NOMO-1 treated with dmso at 0.1 percent for 144 hours (cell line): ENCODE data around the gene HPDL.

Experiments used
- DNase-seq: peaks from one replicate; lab custom pipeline; 2025; ENCODE audit not compliant: unreplicated experiment; lab: John Stamatoyannopoulos, UW

HPDL gene

DNA sequence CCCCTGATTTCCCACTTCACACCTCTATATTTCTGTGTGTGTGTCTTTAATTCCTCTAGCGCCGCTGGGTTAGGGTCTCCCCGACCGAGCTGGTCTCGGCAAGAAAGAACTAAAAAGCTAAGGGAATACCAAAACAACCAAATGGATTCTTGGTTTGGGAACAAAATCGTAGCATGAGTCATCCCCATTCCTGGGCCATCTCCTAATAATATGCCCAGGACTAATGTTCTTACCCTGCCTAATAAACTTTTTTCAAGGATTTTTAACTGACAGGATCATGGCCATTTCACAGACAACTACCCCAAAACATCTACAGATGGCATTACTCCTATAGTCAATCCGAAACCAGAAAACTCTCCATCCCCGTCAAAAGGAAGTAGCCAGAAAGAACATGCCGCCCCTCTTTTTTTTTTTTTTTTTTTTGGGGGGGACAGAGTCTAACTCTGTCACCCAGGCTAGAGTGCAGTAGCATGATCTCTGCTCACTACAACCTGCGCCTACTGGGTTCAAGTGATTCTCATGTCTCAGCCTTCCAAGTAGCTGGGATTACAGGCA, 4.1 kb upstream of the HPDL start:
- no peak for DNase-seq

DNA sequence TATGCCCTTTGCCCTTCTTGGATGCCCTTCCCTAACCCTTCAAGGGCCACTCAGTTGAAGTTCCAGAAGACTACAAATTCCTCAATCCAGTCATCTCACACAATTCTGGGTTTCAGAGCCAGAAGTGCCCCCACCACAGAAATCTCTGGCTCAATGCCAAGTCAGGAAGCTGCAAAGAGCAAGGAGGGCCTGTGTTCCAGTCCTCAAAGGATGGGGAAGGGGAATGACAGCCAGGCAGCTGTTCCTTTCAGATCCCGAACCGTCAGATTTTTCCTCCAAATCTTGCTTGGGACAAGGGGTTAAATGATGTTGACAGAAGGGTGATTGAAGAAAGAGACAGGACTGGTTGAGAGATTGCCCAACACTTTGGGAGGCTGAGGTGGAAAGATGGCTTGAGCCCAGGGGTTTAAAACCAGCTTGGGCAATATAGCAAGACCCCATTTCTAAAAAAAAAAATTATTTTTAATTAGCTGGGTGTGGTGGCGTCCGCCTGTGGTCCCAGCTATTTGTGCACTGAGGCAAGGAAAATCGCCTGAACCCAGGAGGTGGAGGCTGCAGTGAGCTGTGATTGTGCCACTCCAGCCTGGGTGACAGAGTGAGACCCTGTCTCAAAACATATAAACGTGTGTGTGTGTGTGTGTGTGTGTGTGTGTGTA, 716 bp upstream of the HPDL start:
- DNase-seq = no peak

DNA sequence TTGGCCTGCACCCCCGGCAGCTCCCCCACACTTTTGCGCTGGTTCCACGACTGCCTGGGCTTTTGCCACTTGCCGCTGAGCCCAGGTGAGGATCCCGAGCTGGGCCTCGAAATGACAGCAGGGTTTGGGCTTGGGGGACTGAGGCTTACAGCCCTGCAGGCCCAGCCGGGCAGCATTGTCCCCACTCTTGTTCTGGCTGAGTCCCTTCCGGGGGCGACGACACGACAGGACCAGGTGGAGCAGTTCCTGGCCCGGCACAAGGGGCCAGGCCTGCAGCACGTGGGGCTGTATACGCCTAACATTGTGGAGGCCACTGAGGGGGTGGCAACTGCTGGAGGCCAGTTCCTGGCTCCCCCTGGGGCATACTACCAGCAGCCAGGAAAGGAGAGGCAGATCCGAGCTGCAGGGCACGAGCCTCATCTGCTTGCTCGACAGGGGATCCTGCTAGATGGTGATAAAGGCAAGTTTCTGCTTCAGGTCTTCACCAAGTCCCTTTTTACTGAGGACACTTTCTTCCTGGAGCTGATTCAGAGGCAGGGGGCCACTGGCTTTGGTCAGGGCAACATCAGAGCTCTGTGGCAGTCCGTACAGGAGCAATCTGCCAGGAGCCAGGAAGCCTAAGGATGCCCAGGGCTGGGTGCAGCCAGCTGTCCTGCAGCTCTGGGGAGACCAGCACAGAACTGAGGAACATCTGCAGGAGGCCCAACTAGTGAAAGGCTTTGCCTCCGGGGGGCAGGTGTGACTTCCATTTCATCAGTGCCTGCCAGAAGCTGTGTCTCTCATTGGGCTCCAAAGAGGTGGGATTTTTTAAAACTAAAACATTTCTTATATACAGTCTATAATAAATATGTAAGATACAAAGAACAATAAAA, 1.2 kb downstream of the HPDL start:
- no peak for DNase-seq

DNA sequence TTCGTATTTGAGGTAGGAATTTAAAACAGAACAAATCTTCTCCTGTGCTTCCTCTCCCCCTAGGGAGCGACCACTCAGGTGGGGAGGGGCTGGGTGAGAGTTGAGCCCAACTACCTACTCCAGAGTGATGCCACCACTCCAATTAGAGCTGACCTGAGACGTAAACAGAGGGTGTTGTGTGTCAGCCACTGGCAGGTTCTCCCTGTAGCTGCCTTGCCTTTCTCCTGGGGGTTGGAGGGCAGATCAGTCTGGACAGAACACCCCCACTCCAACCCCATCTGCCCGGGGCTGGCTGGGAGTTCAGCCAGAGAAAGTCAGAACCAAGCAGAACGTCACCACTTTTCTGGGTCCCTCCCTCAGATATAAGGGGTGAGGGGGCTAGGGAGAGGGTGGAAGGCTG, 2.0 kb downstream of the HPDL start:
- no peak for DNase-seq

DNA sequence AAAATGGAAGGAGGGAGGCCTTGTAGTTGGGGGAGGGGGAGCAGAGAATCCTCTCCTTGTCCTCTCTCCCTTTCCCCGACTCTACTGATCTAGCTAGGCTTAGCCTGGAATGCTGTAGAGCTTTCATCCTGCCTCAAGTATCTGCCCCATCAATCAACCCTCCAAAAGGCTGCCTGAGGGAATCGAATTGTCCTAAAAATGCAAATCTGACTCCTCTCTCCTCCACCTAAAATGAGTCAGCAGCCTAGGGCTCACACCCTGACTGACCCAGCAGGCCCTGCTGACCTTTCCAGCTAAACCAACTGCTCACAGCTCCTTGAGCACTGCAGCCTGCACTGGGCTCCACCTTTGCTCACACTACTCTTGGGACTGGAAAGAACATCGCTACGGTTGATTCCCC, 2.8 kb downstream of the HPDL start:
- no peak for DNase-seq

DNA sequence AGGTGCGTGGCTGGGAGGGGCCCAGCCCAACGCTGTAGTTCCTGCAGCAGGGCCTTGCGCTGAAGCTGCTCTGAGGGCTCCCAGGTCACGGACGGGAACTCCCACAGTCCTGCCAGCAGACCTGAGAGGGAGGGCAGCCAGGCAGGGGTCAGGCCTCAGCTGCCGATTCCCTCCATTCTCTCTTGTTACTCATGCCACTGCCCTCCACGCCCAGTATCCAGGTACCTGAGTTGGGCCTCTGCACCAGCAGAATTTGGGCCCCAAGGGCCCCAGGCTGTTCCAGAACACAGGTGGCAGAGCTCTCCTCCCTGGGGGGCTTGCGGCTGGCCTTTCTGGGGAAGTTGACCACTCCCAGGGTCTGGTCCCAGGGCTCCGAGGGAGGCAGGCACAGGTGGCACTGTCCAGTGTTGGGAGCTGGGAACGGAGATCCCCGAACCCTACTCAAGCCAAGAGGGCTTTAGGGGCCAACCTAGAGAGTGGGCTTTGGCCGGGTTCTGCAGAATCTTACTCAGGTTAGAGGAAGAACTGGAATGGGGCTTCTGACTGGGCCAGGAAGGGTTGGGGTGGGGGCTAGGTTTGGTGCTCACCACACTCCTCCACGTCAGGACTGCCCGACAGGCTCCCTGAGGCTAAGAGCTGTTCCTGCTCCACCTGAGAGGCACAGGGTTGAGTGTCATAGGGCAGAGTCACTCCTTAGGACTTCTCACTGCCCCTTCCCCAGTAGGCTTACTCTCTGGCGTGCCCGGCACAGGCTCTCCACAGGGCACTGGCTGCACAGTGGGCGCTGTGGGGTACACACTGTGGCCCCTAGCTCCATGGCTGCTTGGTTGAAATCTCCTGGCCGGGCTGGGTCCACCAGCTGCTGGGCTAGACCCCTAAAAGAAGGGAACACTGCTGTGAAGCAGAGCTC, 5.0 kb downstream of the HPDL start:
- DNase-seq = no peak

DNA sequence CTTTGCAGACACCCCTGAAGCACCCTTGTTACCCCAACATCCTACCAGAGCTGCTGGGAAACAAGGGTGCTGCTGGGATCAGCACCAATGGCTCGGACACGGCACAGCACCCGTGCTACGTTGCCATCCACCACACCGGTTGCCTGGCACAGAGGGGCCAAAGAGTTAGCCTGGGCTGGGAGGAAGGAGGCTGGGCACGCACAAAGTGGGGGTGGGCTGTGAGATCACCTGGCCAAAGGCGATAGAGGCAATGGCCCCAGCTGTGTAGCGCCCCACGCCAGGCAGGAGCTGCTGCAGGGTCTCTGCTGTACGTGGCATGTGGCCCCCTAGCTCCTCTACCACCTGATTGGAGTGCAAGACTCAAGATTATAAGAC, 5.6 kb downstream of the HPDL start:
- DNase-seq = no peak

DNA sequence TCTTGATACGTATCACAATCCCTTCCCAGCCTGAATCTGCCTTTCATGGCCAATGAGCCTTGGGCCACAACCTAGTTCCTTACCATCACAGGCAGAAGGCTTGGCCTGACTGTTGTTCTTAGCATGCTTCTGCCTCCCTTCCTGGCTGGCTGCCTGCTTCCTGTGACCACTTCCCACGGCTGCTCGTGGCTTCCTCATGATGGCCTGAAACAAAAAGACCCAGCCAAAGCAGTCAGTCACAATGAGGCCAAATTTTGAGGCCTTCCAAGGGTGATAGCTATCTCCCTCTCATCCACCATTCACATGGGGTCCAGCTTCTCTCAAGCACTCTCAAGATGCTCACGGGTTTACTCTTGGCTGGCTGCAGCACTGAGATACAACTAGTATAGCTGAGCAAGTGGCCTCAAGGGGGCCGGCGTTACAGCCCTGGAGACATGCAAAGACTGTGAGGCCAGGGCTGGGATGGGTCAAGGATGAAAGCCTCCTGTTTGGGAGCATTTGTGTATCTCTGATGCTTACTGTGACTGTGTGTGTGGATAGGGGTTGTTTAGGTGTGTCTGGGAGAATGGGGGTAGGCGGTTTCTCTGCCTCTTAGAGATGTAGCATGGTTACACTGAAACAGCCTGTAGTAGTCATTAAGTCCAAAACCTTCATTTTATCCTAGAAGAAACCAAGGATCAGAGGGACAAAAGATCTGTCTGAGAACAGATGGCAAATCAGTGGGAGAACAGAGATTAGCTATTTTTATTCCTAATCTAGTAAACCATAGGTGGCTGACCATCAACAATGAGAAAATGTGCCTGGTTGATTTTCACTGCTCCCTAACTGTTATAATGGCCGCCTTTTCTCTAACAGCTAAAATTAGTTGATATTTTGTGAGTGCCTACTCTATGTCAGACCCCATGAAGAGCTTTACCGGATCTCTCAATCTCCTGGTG, 7.9 kb downstream of the HPDL start:
- no peak for DNase-seq

DNA sequence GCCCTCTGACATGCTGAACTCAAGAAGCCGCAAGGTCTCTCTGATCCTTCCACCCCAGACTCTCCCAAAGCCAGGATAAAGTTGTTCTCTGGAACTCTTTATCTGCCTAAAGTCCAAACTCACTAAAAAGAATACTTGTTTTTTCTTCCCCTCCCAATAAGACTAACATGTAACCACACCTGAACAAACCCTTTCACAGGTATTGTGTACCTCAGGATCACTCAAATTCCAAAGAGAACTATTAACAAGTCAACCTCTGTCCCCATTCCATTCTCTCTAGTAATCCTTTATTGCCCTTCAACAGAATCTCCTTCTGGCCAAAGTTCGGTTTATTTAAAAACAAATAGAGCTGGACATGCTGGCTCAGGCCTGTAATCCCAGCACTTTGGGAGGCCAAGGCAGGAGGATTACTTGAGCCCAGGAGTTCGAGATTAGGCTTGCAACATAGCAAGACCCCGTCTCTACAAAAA, 9.2 kb downstream of the HPDL start:
- no peak for DNase-seq

DNA sequence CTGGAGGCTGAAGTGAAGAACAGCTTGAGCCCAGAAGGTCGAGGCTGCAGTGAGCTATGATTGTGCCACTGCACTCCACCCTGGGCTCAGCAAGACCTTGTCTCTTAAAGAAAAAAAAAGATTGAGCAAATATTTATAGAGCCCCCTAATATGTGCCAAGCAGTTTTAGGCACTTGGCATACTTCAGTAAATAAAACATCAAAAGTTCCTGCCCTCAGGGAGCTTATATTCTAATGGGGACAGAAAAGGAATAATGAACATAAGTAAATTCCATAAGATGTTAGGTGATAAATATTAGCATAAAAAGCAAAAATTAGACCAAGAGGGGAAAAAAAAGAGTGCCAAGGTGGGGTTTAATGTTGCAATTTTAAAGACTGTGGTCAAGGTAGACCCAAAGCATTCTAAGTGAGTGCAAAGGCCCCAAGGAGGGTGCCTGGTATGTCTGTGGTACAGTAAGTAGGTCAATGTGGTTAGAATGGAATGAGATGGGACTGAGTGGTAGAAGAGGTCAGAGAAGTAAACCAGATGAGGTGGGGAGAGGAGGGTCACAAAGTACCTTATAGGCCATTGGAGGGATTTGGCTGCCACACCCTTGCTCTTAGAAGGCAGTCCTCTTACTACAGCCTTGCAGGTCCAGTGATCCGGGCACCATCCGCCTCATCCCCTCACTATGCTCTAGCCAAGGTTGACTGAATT, 11.1 kb downstream of the HPDL start:
- DNase-seq = no peak

DNA sequence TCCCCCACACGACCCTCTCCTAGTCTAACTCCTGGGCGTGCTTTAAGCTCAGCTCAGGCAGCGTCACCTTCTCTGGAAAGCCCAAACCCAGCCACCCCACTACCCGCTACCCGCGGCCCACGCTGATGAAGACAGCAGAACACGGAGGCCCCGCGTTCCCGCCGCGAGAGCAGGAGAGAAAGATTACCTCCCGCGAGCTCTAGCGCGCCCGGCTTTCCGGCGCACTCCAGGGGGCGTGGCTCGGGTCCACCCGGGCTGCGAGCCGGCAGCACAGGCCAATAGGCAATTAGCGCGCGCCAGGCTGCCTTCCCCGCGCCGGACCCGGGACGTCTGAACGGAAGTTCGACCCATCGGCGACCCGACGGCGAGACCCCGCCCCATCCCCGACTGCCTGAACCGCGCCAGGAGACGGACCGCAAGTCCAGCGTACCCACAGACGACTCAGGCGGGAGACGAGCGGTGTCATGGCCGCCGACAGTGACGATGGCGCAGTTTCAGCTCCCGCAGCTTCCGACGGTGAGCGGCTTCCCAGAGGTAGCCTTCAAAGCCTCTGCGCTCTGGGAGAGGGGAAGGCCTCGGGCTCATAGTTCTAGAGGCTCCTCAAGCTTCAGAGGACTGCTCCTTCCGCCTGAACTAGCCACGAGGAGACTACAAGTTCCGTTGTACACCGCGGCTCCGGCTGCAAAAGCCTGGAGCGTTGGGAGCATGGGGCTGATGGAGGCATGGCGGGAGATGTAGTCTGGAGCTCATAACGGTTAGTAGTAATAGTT, 13.3 kb downstream of the HPDL start, which contains the start of the genes MUTYH and TOE1:
Gene MUTYH, minus strand, starts transcription at position 652 of the 770 bp plus-strand sequence. CDS start 5,935 bp downstream, outside the sequence.
Gene TOE1, plus strand, starts transcription at position 382 of the 770 bp plus-strand sequence. Its CDS starts 83 bp downstream, at position 465.
- peak; percentile 93 for DNase-seq

DNA sequence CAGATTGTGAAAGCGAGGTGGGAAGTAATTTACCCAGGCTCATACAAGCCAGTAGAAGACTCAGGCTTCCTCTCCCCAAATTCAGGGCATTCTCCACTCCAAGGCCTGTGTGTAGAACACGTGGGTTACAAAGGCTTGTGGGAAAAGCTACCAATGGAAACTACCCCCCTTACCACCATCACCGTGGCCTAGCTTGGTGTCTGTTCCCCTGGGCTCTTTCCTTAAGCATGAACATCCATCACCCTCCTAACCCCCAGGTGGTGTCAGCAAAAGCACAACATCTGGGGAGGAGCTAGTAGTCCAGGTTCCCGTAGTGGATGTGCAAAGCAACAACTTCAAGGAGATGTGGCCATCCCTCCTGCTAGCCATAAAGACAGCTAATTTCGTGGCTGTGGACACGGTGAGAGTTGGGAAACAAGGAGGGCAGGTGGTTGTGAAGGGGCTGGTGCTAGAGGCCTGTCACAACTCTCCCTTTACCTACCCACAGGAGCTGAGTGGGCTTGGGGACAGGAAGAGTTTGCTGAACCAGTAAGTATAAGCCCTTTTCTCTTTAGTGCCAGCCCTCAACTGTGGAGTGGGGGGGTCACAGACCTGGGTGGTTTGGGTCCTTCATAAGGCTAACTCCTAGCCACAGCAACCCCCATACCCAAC, 14.2 kb downstream of the HPDL start:
- no peak for DNase-seq

DNA sequence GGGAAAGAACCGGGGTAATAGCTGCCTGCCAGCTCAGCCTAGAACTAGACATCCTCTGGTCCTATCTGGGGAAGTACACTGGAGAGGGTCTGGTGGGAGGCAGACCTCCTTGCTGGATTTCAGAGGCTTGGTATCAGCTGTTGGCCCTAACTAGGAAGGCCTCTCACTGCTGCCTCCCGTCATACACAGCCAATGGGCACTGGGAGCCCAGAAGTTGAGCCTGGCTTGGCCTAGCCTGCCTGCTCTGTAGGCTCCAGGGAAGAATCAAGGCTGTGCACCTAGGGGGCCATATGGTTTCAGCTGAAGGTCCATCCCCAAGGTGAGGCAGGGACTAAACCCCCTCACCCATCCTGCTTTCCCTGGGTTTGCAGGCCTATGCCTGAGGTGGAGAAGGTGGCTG, 17.8 kb downstream of the HPDL start:
- DNase-seq = no peak

DNA sequence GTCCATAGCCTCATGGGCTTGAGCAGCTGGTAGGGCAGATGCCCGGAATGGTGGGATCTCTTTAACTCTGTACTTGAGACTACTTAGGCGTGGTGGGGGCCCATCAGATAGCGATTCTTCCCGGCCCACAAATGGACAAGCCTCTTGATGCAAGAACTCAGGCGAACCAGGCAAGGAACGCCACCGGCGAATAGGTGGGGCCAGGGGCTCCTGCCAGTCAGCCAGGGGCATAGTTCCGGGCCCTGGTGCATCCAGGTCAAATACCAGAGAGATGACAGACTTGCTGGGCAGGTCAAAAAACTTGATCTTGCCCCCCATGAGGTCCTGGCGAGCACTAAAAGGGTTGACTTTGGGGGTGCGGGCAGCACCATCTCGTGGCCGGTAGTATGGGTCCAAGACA, 18.3 kb downstream of the HPDL start:
- DNase-seq = no peak

DNA sequence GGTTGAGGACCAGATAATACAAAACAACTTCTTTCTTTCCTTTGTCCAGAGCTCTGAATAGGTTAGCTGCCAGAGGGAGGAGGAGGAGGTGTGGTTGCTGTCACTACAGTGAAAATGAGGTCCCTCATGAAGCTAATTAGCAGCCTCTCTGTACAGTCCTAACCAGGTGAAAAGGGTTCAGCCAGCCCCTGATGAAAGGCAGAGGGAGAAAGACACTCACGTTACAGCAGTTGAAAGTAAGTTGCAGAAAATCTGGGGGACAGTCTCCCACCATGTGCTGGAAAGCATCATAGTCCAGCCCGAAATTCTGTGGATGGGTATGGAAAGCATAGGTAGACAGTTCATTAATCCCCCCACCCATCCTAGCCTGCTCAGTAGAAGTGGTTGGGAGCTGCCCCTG, 19.8 kb downstream of the HPDL start:
- DNase-seq = no peak

DNA sequence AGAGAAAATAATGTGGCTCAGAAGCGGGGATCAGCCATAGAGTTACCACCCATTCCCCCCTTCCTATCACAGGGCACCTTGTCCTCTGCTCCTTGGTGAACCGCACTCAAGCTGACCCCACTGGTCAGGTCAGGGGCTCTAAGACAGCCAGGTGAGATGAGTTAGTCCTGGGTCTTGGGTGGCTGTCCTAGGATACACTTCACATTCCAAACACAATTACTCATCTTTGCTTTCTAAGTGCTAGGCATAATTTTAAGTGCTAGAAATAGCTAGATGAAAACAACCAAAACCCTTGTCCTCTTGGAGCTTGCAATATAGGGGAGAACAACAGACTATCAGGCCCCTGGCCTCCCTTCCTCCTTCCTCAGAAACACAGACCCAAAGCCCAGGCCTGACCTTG, 21.3 kb downstream of the HPDL start:
- no peak for DNase-seq

DNA sequence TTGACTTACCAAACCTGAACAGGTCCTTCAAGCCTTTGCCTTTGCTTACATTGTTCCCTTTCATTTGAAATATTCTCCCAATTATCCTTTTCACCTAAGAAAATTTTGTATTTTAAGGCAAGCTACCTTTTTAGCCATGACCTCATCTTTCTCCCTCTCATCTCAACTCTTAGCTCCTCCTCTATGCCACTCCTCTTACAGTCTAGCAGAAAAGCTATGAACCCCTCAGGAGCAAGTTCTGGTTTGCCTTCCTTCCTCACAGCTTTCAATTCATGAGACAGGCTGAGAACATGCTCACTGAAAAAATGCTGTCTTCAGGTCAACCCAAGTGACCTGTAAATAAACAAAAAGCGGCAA, 21.9 kb downstream of the HPDL start:
- no peak for DNase-seq
